Trophoblast cell (in vitro differentiated cells and primary cell): Measurements from ENCODE around the gene DNMT3L.
A peak's percentile ranks its signal among the peaks of the same experiment; 100 is the strongest.

Experiments used
- DNase-seq, 2 donors: peaks; one replicate each; pipeline ENCODE4 v3.0.0-alpha.2; 2016
- H2AFZ ChIP-seq: 2 replicates; pipeline ENCODE4 v1.6.1; 2013; ENCODE audit warnings: low read length, moderate library complexity, mild to moderate bottlenecking; ENCODE audit not compliant: insufficient read depth, poor library complexity
- H2AK5ac ChIP-seq: 2 replicates; pipeline ENCODE4 v1.6.1; 2013; ENCODE audit warnings: mild to moderate bottlenecking, low read length
- H2BK120ac ChIP-seq: 2 replicates; pipeline ENCODE4 v1.6.1; 2013; ENCODE audit warnings: low read length, mild to moderate bottlenecking, moderate library complexity; ENCODE audit not compliant: insufficient read depth, poor library complexity
- H2BK12ac ChIP-seq: 2 replicates; pipeline ENCODE4 v1.6.1; 2013; ENCODE audit warnings: mild to moderate bottlenecking, low read length, moderate library complexity
- H2BK5ac ChIP-seq: 2 replicates; pipeline ENCODE4 v1.6.1; 2013; ENCODE audit warnings: low read length, low read depth, moderate library complexity, mild to moderate bottlenecking; ENCODE audit not compliant: poor library complexity
- H3K14ac ChIP-seq: 2 replicates; pipeline ENCODE4 v1.6.1; 2013; ENCODE audit warnings: mild to moderate bottlenecking, low read length
- H3K18ac ChIP-seq: 2 replicates; pipeline ENCODE4 v1.6.1; 2013; ENCODE audit warnings: mild to moderate bottlenecking, low read length
- H3K23ac ChIP-seq: 2 replicates; pipeline ENCODE4 v1.6.1; 2013; ENCODE audit warnings: low read length
- H3K27ac ChIP-seq: 2 replicates; pipeline ENCODE4 v1.5.1; 2013; ENCODE audit warnings: low read depth, mild to moderate bottlenecking, inconsistent platforms, low read length, moderate library complexity
- H3K27me3 ChIP-seq: 2 replicates; pipeline ENCODE4 v1.6.1; 2013; ENCODE audit warnings: inconsistent platforms, mild to moderate bottlenecking, low read length, moderate library complexity; ENCODE audit not compliant: insufficient read depth
- H3K36me3 ChIP-seq, 2 experiments: 1 replicate in 1 of 2; 2 replicates in 1 of 2; pipeline ENCODE4 v1.6.1; 2013; ENCODE audit warnings: low read length in 2 of 2, mild to moderate bottlenecking in 2 of 2, moderate library complexity in 1 of 2; ENCODE audit not compliant: insufficient read depth in 2 of 2, control insufficient read depth in 1 of 2
- H3K4ac ChIP-seq: 2 replicates; pipeline ENCODE4 v1.6.1; 2013; ENCODE audit warnings: low read depth, mild to moderate bottlenecking, low read length, moderate library complexity
- H3K4me1 ChIP-seq, 2 experiments: 1 replicate in 1 of 2; 2 replicates in 1 of 2; pipeline ENCODE4 v1.6.1; 2013; ENCODE audit warnings: low read length in 2 of 2, mild to moderate bottlenecking in 2 of 2, moderate library complexity in 1 of 2; ENCODE audit not compliant: insufficient read depth in 2 of 2, control insufficient read depth in 1 of 2
- H3K4me2 ChIP-seq: 2 replicates; pipeline ENCODE4 v1.6.1; 2013; ENCODE audit warnings: inconsistent platforms, mild to moderate bottlenecking, low read length, moderate library complexity
- H3K4me3 ChIP-seq: 2 replicates; pipeline ENCODE4 v1.5.1; 2013; ENCODE audit warnings: mild to moderate bottlenecking, low read depth, low read length, inconsistent platforms
- H3K79me1 ChIP-seq: one replicate; pipeline ENCODE4 v1.6.1; 2013; ENCODE audit warnings: low read length
- H3K79me2 ChIP-seq: 2 replicates; pipeline ENCODE4 v1.6.1; 2013; ENCODE audit warnings: low read length, mild to moderate bottlenecking; ENCODE audit not compliant: control insufficient read depth, insufficient read depth, poor library complexity
- H3K9ac ChIP-seq: 2 replicates; pipeline ENCODE4 v1.6.1; 2013; ENCODE audit warnings: mild to moderate bottlenecking, low read length
- H3K9me3 ChIP-seq: 2 replicates; pipeline ENCODE4 v1.6.1; 2013; ENCODE audit warnings: low read depth, mild to moderate bottlenecking, control low read depth, inconsistent platforms, low read length; ENCODE audit not compliant: insufficient read depth
- H4K12ac ChIP-seq: 2 replicates; pipeline ENCODE4 v1.6.1; 2013; ENCODE audit warnings: low read depth, mild to moderate bottlenecking, low read length, moderate library complexity
- H4K8ac ChIP-seq: 2 replicates; pipeline ENCODE4 v1.6.1; 2013; ENCODE audit warnings: low read depth, mild to moderate bottlenecking, low read length, moderate library complexity
- H4K91ac ChIP-seq: one replicate; pipeline ENCODE4 v1.6.1; 2013; ENCODE audit warnings: low read depth, mild to moderate bottlenecking, low read length, moderate library complexity
- WGBS: extraction: QIAGEN DNeasy Blood & Tissue Kit; methylation state at CpG from one replicate; pipeline ENCODE4 v1.1.7; 2013; ENCODE audit warnings: missing lambda C conversion rate; ENCODE audit not compliant: insufficient read length, insufficient coverage; ENCODE audit errors: extremely low coverage; 5-methylcytosine and 5-hydroxymethylcytosine counted together

Gene DNMT3L

GRCh38 chr21:44273046-44273445 lies 11.3 kb upstream of the DNMT3L start:
- H4K12ac ChIP-seq: no peak overlapping the region
- no peaks in the 10 kb centered on the region for H3K27me3 ChIP-seq
- H3K36me3 ChIP-seq: no peaks in the 10 kb centered on the region
- no peak overlapping the region for H4K91ac ChIP-seq
- no peak overlapping the region for H2AK5ac ChIP-seq
- no peak overlapping the region for H3K23ac ChIP-seq
- H2BK5ac ChIP-seq: no peak overlapping the region
- no peak overlapping the region for H3K4ac ChIP-seq
- no peaks in the 10 kb centered on the region for H3K9me3 ChIP-seq
- H3K14ac ChIP-seq: no peak overlapping the region
- no peak overlapping the region for H3K4me3 ChIP-seq
- H2BK120ac ChIP-seq: no peak overlapping the region
- no peaks in the 10 kb centered on the region for H3K79me1 ChIP-seq
- H3K4me2 ChIP-seq: no peak overlapping the region
- H3K79me2 ChIP-seq: no peaks in the 10 kb centered on the region
- H3K18ac ChIP-seq: no peak overlapping the region
- H3K27ac ChIP-seq: no peak overlapping the region
- no peaks in the 10 kb centered on the region for H3K4me1 ChIP-seq
- H2BK12ac ChIP-seq: no peak overlapping the region
- H3K9ac ChIP-seq: no peak overlapping the region
- WGBS: no CpG with 5 or more reads among the region's 7 CpGs
- no peak overlapping the region for H4K8ac ChIP-seq
- H2AFZ ChIP-seq: no peak overlapping the region
- DNase-seq: no peak

GRCh38 chr21:44272284-44272858 lies 10.7 kb upstream of the DNMT3L start:
- no peak overlapping the region for H2BK5ac ChIP-seq
- H2AFZ ChIP-seq: no peak overlapping the region
- H3K4me2 ChIP-seq: no peak overlapping the region
- no peak for DNase-seq
- H3K79me1 ChIP-seq: no peaks in the 10 kb centered on the region
- H3K4ac ChIP-seq: no peak overlapping the region
- no peaks in the 10 kb centered on the region for H3K79me2 ChIP-seq
- H2BK120ac ChIP-seq: no peak overlapping the region
- H3K4me3 ChIP-seq: no peak overlapping the region
- H2BK12ac ChIP-seq: no peak overlapping the region
- no peak overlapping the region for H3K14ac ChIP-seq
- H3K18ac ChIP-seq: no peak overlapping the region
- no peaks in the 10 kb centered on the region for H3K9me3 ChIP-seq
- H4K8ac ChIP-seq: no peak overlapping the region
- no peak overlapping the region for H4K12ac ChIP-seq
- H3K4me1 ChIP-seq: no peaks in the 10 kb centered on the region
- H3K27ac ChIP-seq: no peak overlapping the region
- no peak overlapping the region for H2AK5ac ChIP-seq
- H4K91ac ChIP-seq: no peak overlapping the region
- H3K23ac ChIP-seq: no peak overlapping the region
- WGBS: no CpG with 5 or more reads among the region's 18 CpGs
- no peaks in the 10 kb centered on the region for H3K27me3 ChIP-seq
- H3K9ac ChIP-seq: no peak overlapping the region
- no peaks in the 10 kb centered on the region for H3K36me3 ChIP-seq

GRCh38 chr21:44271558-44272283 lies 10.0 kb upstream of the DNMT3L start:
- Histone ChIP-seq H2AK5ac (no peak overlapping the region), H3K9ac (no peak overlapping the region), H3K79me2 (no peaks in the 10 kb centered on the region), H4K91ac (no peak overlapping the region), H4K12ac (no peak overlapping the region), H3K4ac (no peak overlapping the region), H3K4me3 (no peak overlapping the region), H3K36me3 (no peaks in the 10 kb centered on the region), H2BK120ac (no peak overlapping the region), H4K8ac (no peak overlapping the region), H3K18ac (no peak overlapping the region), H3K9me3 (no peaks in the 10 kb centered on the region), H3K23ac (no peak overlapping the region), H3K14ac (no peak overlapping the region), H3K27me3 (no peaks in the 10 kb centered on the region), H3K27ac (no peak overlapping the region), H3K4me1 (no peaks in the 10 kb centered on the region), H3K79me1 (no peaks in the 10 kb centered on the region), H2BK12ac (peak overlapping the region; percentile 38), H2BK5ac (no peak overlapping the region), H2AFZ (no peak overlapping the region), H3K4me2 (no peak overlapping the region)
- WGBS: no CpG with 5 or more reads among the region's 18 CpGs
- no peak for DNase-seq

GRCh38 chr21:44269090-44269489 lies 7.4 kb upstream of the DNMT3L start:
- Histone ChIP-seq H3K79me2 (no peaks in the 10 kb centered on the region), H2AFZ (no peak overlapping the region), H3K4me3 (no peak overlapping the region), H4K8ac (no peak overlapping the region), H3K4me1 (no peaks in the 10 kb centered on the region), H3K23ac (no peak overlapping the region), H3K27me3 (no peaks in the 10 kb centered on the region), H3K9ac (no peak overlapping the region), H2BK5ac (no peak overlapping the region), H3K36me3 (no peaks in the 10 kb centered on the region), H3K9me3 (no peaks in the 10 kb centered on the region), H3K79me1 (no peaks in the 10 kb centered on the region), H4K12ac (no peak overlapping the region), H3K18ac (no peak overlapping the region), H2AK5ac (no peak overlapping the region), H4K91ac (no peak overlapping the region), H3K4ac (no peak overlapping the region), H3K14ac (no peak overlapping the region), H3K27ac (no peak overlapping the region), H3K4me2 (no peak overlapping the region), H2BK120ac (no peak overlapping the region), H2BK12ac (no peak overlapping the region)
- DNase-seq: no peak
- WGBS: no CpG with 5 or more reads among the region's 8 CpGs
